GM12878 (cell line): ENCODE data around the gene BSND. TPM values are rescaled to one million over a fixed set of nuclear protein-coding genes. Genes with fewer than 3 reads are reported as not detected.

Experiments used
- ATAC-seq: fragments of 200-7000 bp; cut with Tn5 transposase; 3 replicates; pipeline ENCODE4 v1.9.1; 2020; ENCODE audit warnings: mild to moderate bottlenecking, moderate library complexity
- BruUV-seq: library from RNA; stranded (reverse); fragments of 400-500 nt; replicated peaks from 2 replicates; lab custom pipeline; 2021; lab: Mats Ljungman, UMichigan
- CTCF ChIA-PET: fragments of 300-600 bp; sonication (Branson Sonifier 250); formaldehyde crosslinking; extraction: SDS; loops from one replicate; lab custom pipeline; 2021; ENCODE audit warnings: inconsistent platforms; lab: Yijun Ruan, JAX
- POLR2A ChIA-PET: fragments of 350-600 bp; formaldehyde crosslinking; extraction: SDS; loops from one replicate; lab custom pipeline; 2021; ENCODE audit warnings: inconsistent platforms; lab: Charles Lee
- RAD21 ChIA-PET: fragments of 300-600 bp; sonication (Branson Sonifier 250); formaldehyde crosslinking; loops from one replicate; lab custom pipeline; 2023; ENCODE audit warnings: antibody characterized with exemption; ENCODE audit not compliant: unreplicated experiment; lab: Charles Lee
- SMC1A ChIA-PET: fragments of 300-600 bp; sonication (Branson Sonifier 250); formaldehyde crosslinking; loops from one replicate; lab custom pipeline; 2023; ENCODE audit not compliant: unreplicated experiment, uncharacterized antibody; lab: Charles Lee
- DNase-seq: peaks from one replicate; pipeline ENCODE4 v3.0.0-alpha.2; 2011; ENCODE audit warnings: low read depth, low spot score
- FAIRE-seq: peaks from 3 replicates; lab custom pipeline; 2011; peaks lifted over from hg19 to GRCh38; lab: Jason Lieb, UNC
- H2AFZ ChIP-seq: 2 replicates; pipeline ENCODE4 v1.6.0; 2011; ENCODE audit warnings: low read depth, low read length, control low read depth; ENCODE audit not compliant: control insufficient read depth
- H3K27ac ChIP-seq: 2 replicates; pipeline ENCODE4 v1.5.1; 2011; ENCODE audit warnings: control low read depth; ENCODE audit not compliant: control insufficient read depth, insufficient read depth
- H3K27me3 ChIP-seq, 2 experiments: replicated peaks in 1 of 2; 2 replicates each; pipeline versions ENCODE4 v1.6.0 to v1.6.1; 2011; ENCODE audit warnings: low read length in 1 of 2; ENCODE audit not compliant: control insufficient read depth in 2 of 2, insufficient read depth in 2 of 2
- H3K36me3 ChIP-seq, 2 experiments: 2 replicates each; pipeline ENCODE4 v1.5.1; 2011; ENCODE audit warnings: low read length in 1 of 2; ENCODE audit not compliant: control insufficient read depth in 2 of 2, insufficient read depth in 2 of 2
- H3K4me1 ChIP-seq: 2 replicates; pipeline ENCODE4 v1.6.1; 2011; ENCODE audit warnings: mild to moderate bottlenecking, low read length, moderate library complexity, mixed read lengths; ENCODE audit not compliant: control insufficient read depth, insufficient read depth
- H3K4me2 ChIP-seq: 2 replicates; pipeline ENCODE4 v1.6.0; 2011; ENCODE audit warnings: control low read depth; ENCODE audit not compliant: control insufficient read depth, insufficient read depth
- H3K4me3 ChIP-seq: fragments of 200-600 bp; sonication (generic); 2 replicates; pipeline ENCODE4 v1.5.1; 2016
- H3K79me2 ChIP-seq: 2 replicates; pipeline ENCODE4 v1.6.0; 2011; ENCODE audit warnings: low read length; ENCODE audit not compliant: control insufficient read depth, insufficient read depth
- H3K9ac ChIP-seq: 2 replicates; pipeline ENCODE4 v1.8.0; 2011; ENCODE audit warnings: low read length, control low read depth, mixed read lengths; ENCODE audit not compliant: control insufficient read depth, insufficient read depth
- H3K9me3 ChIP-seq: replicated peaks from 3 replicates; pipeline ENCODE4 v1.5.1; 2011; ENCODE audit warnings: mild to moderate bottlenecking, low read length; ENCODE audit not compliant: control insufficient read depth, insufficient read depth
- H4K20me1 ChIP-seq: 2 replicates; pipeline ENCODE4 v1.6.0; 2011; ENCODE audit not compliant: control insufficient read depth, insufficient read depth
- CTCF ChIP-seq, 3 experiments: IDR thresholded peaks in 2 of 3; conservative IDR thresholded peaks in 1 of 3; 2 replicates each; pipeline ENCODE4 v1.5.1; 2011; ENCODE audit warnings: low read depth in 3 of 3, low read length in 3 of 3, mild to moderate bottlenecking in 3 of 3, control low read depth in 2 of 3, moderate library complexity in 2 of 3, inconsistent platforms in 1 of 3, mixed read lengths in 1 of 3; ENCODE audit not compliant: control insufficient read depth in 2 of 3, insufficient read depth in 1 of 3; ENCODE audit errors: extremely low read depth in 1 of 3
- E4F1 ChIP-seq: fragments of 450-650 bp; IDR thresholded peaks from 2 replicates; pipeline ENCODE4 v1.6.1; 2018; ENCODE audit warnings: borderline replicate concordance, mild to moderate bottlenecking; ENCODE audit not compliant: partially characterized antibody
- EED ChIP-seq: sonication (generic); IDR thresholded peaks from 2 replicates; pipeline ENCODE4 v1.6.1; 2016; ENCODE audit warnings: antibody characterized with exemption, low read depth
- GATAD2B ChIP-seq: fragments of 450-650 bp; conservative IDR thresholded peaks from 2 replicates; pipeline ENCODE4 v1.6.1; 2017; ENCODE audit warnings: low read depth, mild to moderate bottlenecking, moderate library complexity
- IKZF1 ChIP-seq: fragments of 450-650 bp; conservative IDR thresholded peaks from 2 replicates; pipeline ENCODE4 v1.6.1; 2017; ENCODE audit warnings: antibody characterized with exemption, mild to moderate bottlenecking
- KDM1A ChIP-seq: fragments of 200-600 bp; sonication (generic); IDR thresholded peaks from 2 replicates; pipeline ENCODE4 v1.6.1; 2016; ENCODE audit warnings: borderline replicate concordance
- NBN ChIP-seq: fragments of 450-650 bp; IDR thresholded peaks from 2 replicates; pipeline ENCODE4 v1.6.1; 2016
- SP1 ChIP-seq: IDR thresholded peaks from one replicate; pipeline ENCODE4 v1.6.1; 2011; ENCODE audit warnings: low read depth, low read length
- STAT3 ChIP-seq: IDR thresholded peaks from 2 replicates; pipeline ENCODE4 v1.6.1; 2011; ENCODE audit warnings: low read depth, low read length, improper control_type of control experiment
- ZNF384 ChIP-seq: IDR thresholded peaks from 2 replicates; pipeline ENCODE4 v1.6.1; 2012; ENCODE audit warnings: low read depth, mild to moderate bottlenecking, low read length, improper control_type of control experiment, borderline replicate concordance
- WGBS: methylation state at CpG from one replicate; pipeline ENCODE4 v1.1.6; 2016; ENCODE audit warnings: low lambda C conversion rate; ENCODE audit not compliant: insufficient replicate concordance, insufficient coverage; ENCODE audit errors: missing lambda C conversion rate; 5-methylcytosine and 5-hydroxymethylcytosine counted together
- in situ Hi-C: fragments of 300-500 bp; cut with MboI; formaldehyde crosslinking; loops from 9 replicates; pipeline ENCODE4 v1.14.3; 2018; ENCODE audit warnings: mixed read lengths
- intact Hi-C: fragments of 100-400 bp; cut with micrococcal nuclease; formaldehyde crosslinking; loops from one replicate; pipeline ENCODE4 v1.14.2; 2022; ENCODE audit not compliant: unreplicated experiment
- polyA plus RNA-seq, 11 experiments: library from polyadenylated mRNA; depleted of rRNA in 4 of 11; unstranded in 6 of 11; stranded (reverse) in 5 of 11; fragments of >200 nt; fragmentation: Nextera tagmentation in 4 of 11; fragmentation: Illumina TruSeq in 1 of 11; extraction: Ambion mirVana in 4 of 11; extraction: Trizol in 1 of 11; gene quantifications; 1 replicate in 1 of 11; 2 replicates in 10 of 11; pipeline versions ENCODE4 v1.2.1 to v1.2.3, GENCODE V29; 2011 to 2016; ENCODE audit warnings: inconsistent platforms in 2 of 11, missing spikeins in 2 of 11, low read depth in 1 of 11
- total RNA-seq, 4 experiments: library from RNA; depleted of rRNA in 3 of 4; stranded (reverse); fragments of >200 nt in 3 of 4; fragmentation: Illumina TruSeq in 1 of 4; extraction: Trizol in 1 of 4; gene quantifications; 2 replicates each; pipeline versions ENCODE4 v1.2.1 to v1.2.3, GENCODE V29; 2013 to 2021
- TF ChIP-seq, protein P1 (sequence below): fragments of 450-650 bp; formaldehyde crosslinking; IDR thresholded peaks from 2 replicates; pipeline ENCODE4 v1.4.0; 2022; ENCODE audit warnings: mild to moderate bottlenecking, moderate library complexity
- TF ChIP-seq, protein P2 (sequence below): IDR thresholded peaks from 2 replicates; pipeline ENCODE4 v1.6.1; 2012; ENCODE audit warnings: low read depth, low read length, improper control_type of control experiment

BSND gene
- total and polyA plus RNA-seq, 10 of the 15 experiments (the other 5 are each of a cell fraction or from before 2014, with no cell fraction given): not detected

DNA sequence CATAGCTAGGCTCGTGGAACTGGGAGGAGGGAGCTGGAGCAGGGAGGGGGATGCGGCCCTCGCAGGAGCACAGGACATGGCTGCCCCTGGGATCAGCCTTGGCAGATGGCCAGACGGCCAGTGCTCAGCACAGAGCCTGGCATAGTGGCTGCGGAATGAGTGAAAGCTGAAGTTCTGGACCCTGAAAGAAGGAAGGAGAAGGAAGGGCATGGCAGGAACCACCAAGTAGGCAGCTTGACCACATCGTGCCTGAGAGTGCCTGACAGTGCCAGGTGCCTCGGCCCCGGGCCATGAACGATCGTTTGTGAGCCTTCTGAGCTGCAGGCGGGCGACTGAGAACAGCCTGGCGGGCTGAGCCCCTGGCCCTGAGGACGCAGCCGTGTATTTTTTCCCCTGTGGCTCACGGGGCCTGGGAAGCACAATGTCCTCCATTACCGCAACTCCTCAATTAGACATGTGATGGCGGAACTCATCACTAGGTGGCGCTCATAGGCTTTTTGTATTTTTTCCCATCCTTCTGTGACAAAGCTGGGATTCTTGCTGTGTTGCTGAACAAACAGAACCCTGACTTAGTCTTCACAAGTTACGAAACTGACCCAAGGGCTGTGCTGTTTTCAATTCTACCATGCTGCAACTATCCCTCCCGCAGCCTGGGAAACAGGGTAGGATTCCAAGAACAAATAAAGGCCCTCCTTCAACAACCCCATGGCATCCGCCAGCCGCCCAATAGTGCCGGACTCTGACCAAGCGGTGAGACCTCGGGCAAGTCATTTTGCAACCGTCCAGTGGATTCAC, 48.2 kb upstream of the BSND start:
- in situ Hi-C loops (loop anchor here (5.0 kb wide), 1 partner anchor 47 kb away; the partner anchor contains the start of gene BSND), intact Hi-C loops (loop anchor here (1.0 kb wide), 1 partner anchor 46 kb away; no protein-coding TSS in a partner anchor)
- H3K4me2 ChIP-seq: 0 out of 2 replicates have a peak overlapping the region, but pooled peaks have one; percentile 10
- no peak overlapping the region for H3K27ac ChIP-seq
- H3K4me3 ChIP-seq: no peak overlapping the region
- H3K9me3 ChIP-seq: no peaks in the 10 kb centered on the region
- H3K79me2 ChIP-seq: no peaks in the 10 kb centered on the region
- H3K4me1 ChIP-seq: no peaks in the 10 kb centered on the region
- no peaks in the 10 kb centered on the region for H3K36me3 ChIP-seq
- no peaks in the 10 kb centered on the region for H4K20me1 ChIP-seq
- no TSS peak for BruUV-seq
- CTCF ChIA-PET: interaction anchor here (0.6 to 11.9 kb wide), 18 partner anchors 9 to 960 kb away, joined by 3 to 436 read pairs (median 6); partner anchors contain the start of gene BSND
- WGBS: 30% methylated on average over 26 of the region's 27 CpGs
- RAD21 ChIA-PET: interaction anchor here (0.8 to 9.3 kb wide), 9 partner anchors 10 to 71 kb away, joined by 3 to 156 read pairs (median 5); partner anchors contain the start of gene BSND
- SMC1A ChIA-PET: interaction anchor here (0.6 to 9.4 kb wide), 13 partner anchors 10 to 149 kb away, joined by 3 to 147 read pairs (median 3); partner anchors contain the start of gene BSND
- ATAC-seq (peak; percentile 74), DNase-seq (peak; percentile 27), FAIRE-seq (peak; percentile 57)
- peak overlapping the region; percentile 49 for H2AFZ ChIP-seq
- H3K27me3 ChIP-seq: no peaks in the 10 kb centered on the region
- H3K9ac ChIP-seq: no peak overlapping the region
- POLR2A ChIA-PET: no interaction called here
- TF ChIP-seq EED (no peak), E4F1 (no peak), GATAD2B (no peak), KDM1A (no peak), ZNF384 (no peak), IKZF1 (0 out of 2 replicates have a peak, but pooled peaks have one; percentile 28), CTCF (IDR thresholded peaks at IDR 0.05 in 2 of 3, conservative IDR thresholded peaks at IDR 0.05 in 1 of 3; ENCODE audit: control insufficient read depth in 2 of 3, extremely low read depth in 1 of 3, insufficient read depth in 1 of 3, low read depth in 3 of 3, low read length in 3 of 3) (peak; percentile 55 to 63 (median 58); a peak in 5 of 6 replicates), NBN (no peak), SP1 (no peak), STAT3 (no peak)
- TF ChIP-seq, protein P1, sequence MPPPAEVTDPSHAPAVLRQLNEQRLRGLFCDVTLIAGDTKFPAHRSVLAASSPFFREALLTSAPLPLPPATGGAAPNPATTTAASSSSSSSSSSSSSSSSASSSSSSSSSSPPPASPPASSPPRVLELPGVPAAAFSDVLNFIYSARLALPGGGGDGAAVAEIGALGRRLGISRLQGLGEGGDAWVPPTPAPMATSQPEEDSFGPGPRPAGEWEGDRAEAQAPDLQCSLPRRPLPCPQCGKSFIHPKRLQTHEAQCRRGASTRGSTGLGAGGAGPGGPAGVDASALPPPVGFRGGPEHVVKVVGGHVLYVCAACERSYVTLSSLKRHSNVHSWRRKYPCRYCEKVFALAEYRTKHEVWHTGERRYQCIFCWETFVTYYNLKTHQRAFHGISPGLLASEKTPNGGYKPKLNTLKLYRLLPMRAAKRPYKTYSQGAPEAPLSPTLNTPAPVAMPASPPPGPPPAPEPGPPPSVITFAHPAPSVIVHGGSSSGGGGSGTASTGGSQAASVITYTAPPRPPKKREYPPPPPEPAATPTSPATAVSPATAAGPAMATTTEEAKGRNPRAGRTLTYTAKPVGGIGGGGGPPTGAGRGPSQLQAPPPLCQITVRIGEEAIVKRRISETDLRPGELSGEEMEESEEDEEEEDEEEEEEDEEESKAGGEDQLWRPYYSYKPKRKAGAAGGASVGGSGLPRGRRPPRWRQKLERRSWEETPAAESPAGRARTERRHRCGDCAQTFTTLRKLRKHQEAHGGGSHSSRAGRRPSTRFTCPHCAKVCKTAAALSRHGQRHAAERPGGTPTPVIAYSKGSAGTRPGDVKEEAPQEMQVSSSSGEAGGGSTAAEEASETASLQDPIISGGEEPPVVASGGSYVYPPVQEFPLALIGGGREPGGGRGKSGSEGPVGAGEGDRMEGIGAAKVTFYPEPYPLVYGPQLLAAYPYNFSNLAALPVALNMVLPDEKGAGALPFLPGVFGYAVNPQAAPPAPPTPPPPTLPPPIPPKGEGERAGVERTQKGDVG (CRISPR knock-in tag): no peak
- TF ChIP-seq, protein P2, sequence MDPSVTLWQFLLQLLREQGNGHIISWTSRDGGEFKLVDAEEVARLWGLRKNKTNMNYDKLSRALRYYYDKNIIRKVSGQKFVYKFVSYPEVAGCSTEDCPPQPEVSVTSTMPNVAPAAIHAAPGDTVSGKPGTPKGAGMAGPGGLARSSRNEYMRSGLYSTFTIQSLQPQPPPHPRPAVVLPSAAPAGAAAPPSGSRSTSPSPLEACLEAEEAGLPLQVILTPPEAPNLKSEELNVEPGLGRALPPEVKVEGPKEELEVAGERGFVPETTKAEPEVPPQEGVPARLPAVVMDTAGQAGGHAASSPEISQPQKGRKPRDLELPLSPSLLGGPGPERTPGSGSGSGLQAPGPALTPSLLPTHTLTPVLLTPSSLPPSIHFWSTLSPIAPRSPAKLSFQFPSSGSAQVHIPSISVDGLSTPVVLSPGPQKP: no peak
